GM23338 (cell line): ENCODE measurements around the gene PTBP2. TPM values are rescaled to one million over a fixed set of nuclear protein-coding genes. Genes with fewer than 3 reads are reported as not detected.

Experiments used
- ATAC-seq: fragments of 200-7000 bp; cut with Tn5 transposase; 3 replicates; pipeline ENCODE4 v1.9.1; 2020
- DNase-seq: peaks from one replicate; pipeline ENCODE4 v3.0.0-alpha.2; 2015; ENCODE audit warnings: low spot score
- H2AFZ ChIP-seq: fragments of 200-600 bp; sonication (generic); 2 replicates; pipeline ENCODE4 v1.8.0; 2016; ENCODE audit warnings: antibody characterized with exemption, mild to moderate bottlenecking, moderate library complexity
- H3F3A ChIP-seq: fragments of 200-600 bp; sonication (generic); replicated peaks from 2 replicates; pipeline ENCODE4 v1.8.0; 2017; ENCODE audit warnings: antibody characterized with exemption, mixed run types, low read depth
- H3K27ac ChIP-seq: fragments of 200-600 bp; sonication (generic); 2 replicates; pipeline ENCODE4 v1.6.1; 2016; ENCODE audit warnings: low read depth
- H3K27me3 ChIP-seq: fragments of 200-600 bp; sonication (generic); 2 replicates; pipeline ENCODE4 v1.8.0; 2016; ENCODE audit warnings: mild to moderate bottlenecking, mixed run types, moderate library complexity; ENCODE audit not compliant: insufficient read depth
- H3K36me3 ChIP-seq: fragments of 200-600 bp; sonication (generic); 2 replicates; pipeline ENCODE4 v1.8.0; 2016; ENCODE audit warnings: mild to moderate bottlenecking; ENCODE audit not compliant: insufficient read depth
- H3K4me1 ChIP-seq: fragments of 200-600 bp; sonication (generic); 2 replicates; pipeline ENCODE4 v1.8.0; 2016; ENCODE audit warnings: mild to moderate bottlenecking, moderate library complexity; ENCODE audit not compliant: insufficient read depth
- H3K4me2 ChIP-seq: fragments of 200-600 bp; sonication (generic); 2 replicates; pipeline ENCODE4 v1.7.1; 2017; ENCODE audit warnings: mixed run types
- H3K4me3 ChIP-seq: fragments of 200-600 bp; sonication (generic); 2 replicates; pipeline ENCODE4 v1.6.1; 2016; ENCODE audit warnings: mixed run types
- H3K79me2 ChIP-seq: fragments of 200-600 bp; sonication (generic); replicated peaks from 2 replicates; pipeline ENCODE4 v1.8.0; 2017; ENCODE audit warnings: mild to moderate bottlenecking; ENCODE audit not compliant: insufficient read depth
- H3K9me2 ChIP-seq: fragments of 200-600 bp; sonication (generic); 2 replicates; pipeline ENCODE4 v1.8.0; 2017; ENCODE audit not compliant: insufficient read depth
- H4K20me1 ChIP-seq: fragments of 200-600 bp; sonication (generic); replicated peaks from 2 replicates; pipeline ENCODE4 v1.8.0; 2017; ENCODE audit warnings: mild to moderate bottlenecking; ENCODE audit not compliant: insufficient read depth
- H3K27ac Mint-ChIP-seq: 2 replicates; pipeline ENCODE4 v1.8.0; 2020; ENCODE audit warnings: inconsistent platforms, mild to moderate bottlenecking, moderate library complexity, mixed read lengths
- H3K27me3 Mint-ChIP-seq: 3 replicates; pipeline ENCODE4 v1.8.0; 2022; ENCODE audit warnings: low read depth, mild to moderate bottlenecking, moderate library complexity, mixed read lengths, inconsistent platforms; ENCODE audit not compliant: insufficient read depth, poor library complexity
- H3K36me3 Mint-ChIP-seq: 3 replicates; pipeline ENCODE4 v1.8.0; 2021; ENCODE audit warnings: low read depth, mild to moderate bottlenecking, inconsistent platforms, moderate library complexity, mixed read lengths
- H3K4me1 Mint-ChIP-seq: 3 replicates; pipeline ENCODE4 v1.8.0; 2020; ENCODE audit warnings: mild to moderate bottlenecking, inconsistent platforms, mixed read lengths
- H3K4me3 Mint-ChIP-seq: 3 replicates; pipeline ENCODE4 v1.8.0; 2021; ENCODE audit warnings: moderate library complexity, mild to moderate bottlenecking, inconsistent platforms, mixed read lengths
- H3K9me3 Mint-ChIP-seq: 3 replicates; pipeline ENCODE4 v1.8.0; 2020; ENCODE audit warnings: moderate library complexity, mild to moderate bottlenecking, inconsistent platforms, mixed read lengths
- CTCF ChIP-seq, 2 experiments: fragments of 200-600 bp in 1 of 2; sonication (generic) in 1 of 2; conservative IDR thresholded peaks; 2 replicates each; pipeline versions ENCODE4 v1.5.1 to v1.6.1; 2016 to 2017; ENCODE audit warnings: antibody characterized with exemption in 2 of 2, low read depth in 2 of 2, mild to moderate bottlenecking in 2 of 2, moderate library complexity in 1 of 2
- EZH2 ChIP-seq: fragments of 200-600 bp; sonication (generic); IDR thresholded peaks from one replicate; pipeline ENCODE4 v1.8.0; 2017; ENCODE audit warnings: antibody characterized with exemption, mild to moderate bottlenecking, low read depth; ENCODE audit not compliant: unreplicated experiment
- EZH2phosphoT487 ChIP-seq: fragments of 200-600 bp; sonication (generic); IDR thresholded peaks from one replicate; pipeline ENCODE4 v1.8.1; 2018; ENCODE audit warnings: antibody characterized with exemption; ENCODE audit not compliant: unreplicated experiment
- NANOG ChIP-seq: IDR thresholded peaks from 2 replicates; pipeline ENCODE4 v1.6.1; 2016; ENCODE audit warnings: antibody characterized with exemption, borderline replicate concordance
- POLR2AphosphoS5 ChIP-seq: IDR thresholded peaks from 2 replicates; pipeline ENCODE4 v1.6.1; 2016; ENCODE audit warnings: antibody characterized with exemption, low read depth
- STAT1 ChIP-seq: IDR thresholded peaks from one replicate; pipeline ENCODE4 v1.6.1; 2016; ENCODE audit warnings: antibody characterized with exemption; ENCODE audit not compliant: unreplicated experiment
- ZNF331 ChIP-seq: fragments of 250-450 bp; sonication (Bioruptor Pico); IDR thresholded peaks from 2 replicates; pipeline ENCODE4 v1.5.0; 2020; ENCODE audit warnings: low read depth, mild to moderate bottlenecking, moderate library complexity
- ZNF462 ChIP-seq: fragments of 250-450 bp; sonication (Bioruptor Pico); IDR thresholded peaks from 2 replicates; pipeline ENCODE4 v1.5.0; 2020; ENCODE audit warnings: mild to moderate bottlenecking, moderate library complexity
- polyA plus RNA-seq: library from polyadenylated mRNA; unstranded; fragments of >200 nt; fragmentation: Nextera tagmentation; extraction: Ambion mirVana; gene quantifications from 2 replicates; pipeline ENCODE4 v1.2.1, GENCODE V29; 2016
- total RNA-seq: library from RNA; depleted of rRNA; stranded (reverse); fragments of >200 nt; shearing (Covaris generic); gene quantifications from 2 replicates; pipeline ENCODE4 v1.2.3, GENCODE V29; 2014
- TF ChIP-seq, protein P1 (sequence below): IDR thresholded peaks from one replicate; pipeline ENCODE4 v1.6.1; 2018; ENCODE audit warnings: antibody characterized with exemption; ENCODE audit not compliant: unreplicated experiment

PTBP2 gene
- total and polyA plus RNA-seq, 2 experiments from 2014 or later, result 50.2 to 108 TPM

- peaks cover 3% of the 10 kb centered on the region; the same call in 1 of the 2 replicates for H4K20me1 ChIP-seq
- no peak overlapping the region for H3K4me3 Mint-ChIP-seq
- no peak overlapping the region for H3K27ac ChIP-seq
- H3K27me3 Mint-ChIP-seq, result peaks cover 8% of the 10 kb centered on the region
- peaks cover 80% of the 10 kb centered on the region for H3K79me2 ChIP-seq
- H3F3A ChIP-seq, result no peaks in the 10 kb centered on the region
- no peaks in the 10 kb centered on the region for H3K4me1 ChIP-seq
- H3K36me3 Mint-ChIP-seq, result peaks cover 59% of the 10 kb centered on the region
- no peak overlapping the region for H2AFZ ChIP-seq
- DNase-seq (no peak), ATAC-seq (no peak)
- H3K27ac Mint-ChIP-seq, result no peak overlapping the region
- peaks cover 42% of the 10 kb centered on the region for H3K9me3 Mint-ChIP-seq
- peaks cover 26% of the 10 kb centered on the region for H3K36me3 ChIP-seq
- H3K4me1 Mint-ChIP-seq, result peaks cover 5% of the 10 kb centered on the region; the same call in 2 of the 3 replicates
- no peak overlapping the region for H3K4me2 ChIP-seq
- H3K9me2 ChIP-seq, result no peaks in the 10 kb centered on the region
- no peak overlapping the region for H3K4me3 ChIP-seq
- H3K27me3 ChIP-seq, result no peaks in the 10 kb centered on the region
- TF ChIP-seq, protein P1, sequence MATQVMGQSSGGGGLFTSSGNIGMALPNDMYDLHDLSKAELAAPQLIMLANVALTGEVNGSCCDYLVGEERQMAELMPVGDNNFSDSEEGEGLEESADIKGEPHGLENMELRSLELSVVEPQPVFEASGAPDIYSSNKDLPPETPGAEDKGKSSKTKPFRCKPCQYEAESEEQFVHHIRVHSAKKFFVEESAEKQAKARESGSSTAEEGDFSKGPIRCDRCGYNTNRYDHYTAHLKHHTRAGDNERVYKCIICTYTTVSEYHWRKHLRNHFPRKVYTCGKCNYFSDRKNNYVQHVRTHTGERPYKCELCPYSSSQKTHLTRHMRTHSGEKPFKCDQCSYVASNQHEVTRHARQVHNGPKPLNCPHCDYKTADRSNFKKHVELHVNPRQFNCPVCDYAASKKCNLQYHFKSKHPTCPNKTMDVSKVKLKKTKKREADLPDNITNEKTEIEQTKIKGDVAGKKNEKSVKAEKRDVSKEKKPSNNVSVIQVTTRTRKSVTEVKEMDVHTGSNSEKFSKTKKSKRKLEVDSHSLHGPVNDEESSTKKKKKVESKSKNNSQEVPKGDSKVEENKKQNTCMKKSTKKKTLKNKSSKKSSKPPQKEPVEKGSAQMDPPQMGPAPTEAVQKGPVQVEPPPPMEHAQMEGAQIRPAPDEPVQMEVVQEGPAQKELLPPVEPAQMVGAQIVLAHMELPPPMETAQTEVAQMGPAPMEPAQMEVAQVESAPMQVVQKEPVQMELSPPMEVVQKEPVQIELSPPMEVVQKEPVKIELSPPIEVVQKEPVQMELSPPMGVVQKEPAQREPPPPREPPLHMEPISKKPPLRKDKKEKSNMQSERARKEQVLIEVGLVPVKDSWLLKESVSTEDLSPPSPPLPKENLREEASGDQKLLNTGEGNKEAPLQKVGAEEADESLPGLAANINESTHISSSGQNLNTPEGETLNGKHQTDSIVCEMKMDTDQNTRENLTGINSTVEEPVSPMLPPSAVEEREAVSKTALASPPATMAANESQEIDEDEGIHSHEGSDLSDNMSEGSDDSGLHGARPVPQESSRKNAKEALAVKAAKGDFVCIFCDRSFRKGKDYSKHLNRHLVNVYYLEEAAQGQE, result no peak
- TF ChIP-seq NANOG (no peak), EZH2 (no peak), EZH2phosphoT487 (no peak), POLR2AphosphoS5 (no peak), STAT1 (no peak), ZNF331 (CRISPR knock-in tag) (no peak), CTCF (conservative IDR thresholded peaks at IDR 0.05; ENCODE audit: low read depth in 2 of 2) (no peak), ZNF462 (no peak)
Measured at GRCh38 chr1:96763514-96763913, 41.9 kb downstream of the PTBP2 start.
